HL-60 (cell line): ENCODE data around the gene ZNF76.

Experiments used
- DNase-seq, 2 experiments: peaks; one replicate each; pipeline ENCODE4 v3.0.0-alpha.2; 2010 to 2020; ENCODE audit warnings: low read depth in 1 of 2, low spot score in 1 of 2
- H3K27ac ChIP-seq: fragments of 250-450 bp; sonication (Bioruptor Pico); replicated peaks from 2 replicates; pipeline ENCODE4 v1.5.1; 2020; ENCODE audit warnings: mild to moderate bottlenecking, moderate library complexity
- H3K27me3 ChIP-seq: fragments of 250-450 bp; sonication (Bioruptor Pico); 2 replicates; pipeline ENCODE4 v1.5.1; 2021; ENCODE audit warnings: mild to moderate bottlenecking, moderate library complexity; ENCODE audit not compliant: insufficient read depth, poor library complexity, severe bottlenecking
- H3K4me3 ChIP-seq: replicated peaks from 2 replicates; pipeline ENCODE4 v1.5.1; 2011; ENCODE audit warnings: mild to moderate bottlenecking, control low read depth, low read length; ENCODE audit not compliant: insufficient read depth
- CTCF ChIP-seq: IDR thresholded peaks from one replicate; pipeline ENCODE4 v1.5.1; 2011; ENCODE audit warnings: low read length, control low read depth, inconsistent platforms; ENCODE audit not compliant: insufficient read depth
- GABPA ChIP-seq: IDR thresholded peaks from 2 replicates; pipeline ENCODE4 v1.6.1; 2012; ENCODE audit warnings: low read depth
- POLR2AphosphoS5 ChIP-seq: IDR thresholded peaks from 2 replicates; pipeline ENCODE4 v1.6.1; 2012; ENCODE audit warnings: low read depth
- REST ChIP-seq: IDR thresholded peaks from 2 replicates; pipeline ENCODE4 v1.6.1; 2012; ENCODE audit warnings: low read depth; ENCODE audit not compliant: insufficient replicate concordance
- SPI1 ChIP-seq: IDR thresholded peaks from 2 replicates; pipeline ENCODE4 v1.6.1; 2012; ENCODE audit warnings: low read depth, mild to moderate bottlenecking, borderline replicate concordance

Gene ZNF76

GRCh38 chr6:35343835-35344550, 84.5 kb downstream of the ZNF76 start:
- no peak for TF ChIP-seq POLR2AphosphoS5
- TF ChIP-seq SPI1, result no peak
- no peak for TF ChIP-seq GABPA
- TF ChIP-seq CTCF, result no peak
- no peak for TF ChIP-seq REST
- Histone ChIP-seq H3K27ac (no peak overlapping the region), H3K4me3 (peak overlapping the region; percentile 16; the same call in 1 of the 2 replicates), H3K27me3 (peaks cover 2% of the 10 kb centered on the region)
- DNase-seq, result no peak
